GM12865 (cell line): Measurements from ENCODE around the gene SLMAP.

Experiments used
- DNase-seq: peaks from one replicate; pipeline ENCODE4 v3.0.0; 2010; ENCODE audit warnings: low read depth
- H3K4me3 ChIP-seq: 2 replicates; pipeline ENCODE4 v1.5.1; 2011; ENCODE audit warnings: mild to moderate bottlenecking, low read depth, low read length, control low read depth
- CTCF ChIP-seq: IDR thresholded peaks from 2 replicates; pipeline ENCODE4 v1.5.1; 2011; ENCODE audit warnings: low read length, control low read depth, low read depth, inconsistent platforms; ENCODE audit not compliant: insufficient read depth; ENCODE audit errors: missing control alignments

The SLMAP gene

GRCh38 chr3:57927166-57927565 is 171.1 kb downstream of the SLMAP start:
- no peak for TF ChIP-seq CTCF
- no peak overlapping the region for H3K4me3 ChIP-seq
- no peak for DNase-seq

GRCh38 chr3:57927916-57928315 is 171.8 kb downstream of the SLMAP start:
- H3K4me3 ChIP-seq = no peak overlapping the region
- no peak for TF ChIP-seq CTCF
- no peak for DNase-seq

- no peak overlapping the region for H3K4me3 ChIP-seq
- no peak for TF ChIP-seq CTCF
- DNase-seq = no peak
Observed at GRCh38 chr3:57928511-57928910, 172.4 kb downstream of the SLMAP start.

GRCh38 chr3:57929988-57930387 is 173.9 kb downstream of the SLMAP start:
- no peak overlapping the region for H3K4me3 ChIP-seq
- no peak for DNase-seq
- TF ChIP-seq CTCF = no peak

- DNase-seq = no peak
- H3K4me3 ChIP-seq = no peak overlapping the region
- TF ChIP-seq CTCF = no peak
Observed at GRCh38 chr3:57933602-57934001, 177.5 kb downstream of the SLMAP start.

- H3K4me3 ChIP-seq = no peak overlapping the region
- no peak for DNase-seq
- no peak for TF ChIP-seq CTCF
Observed at GRCh38 chr3:57934373-57934772, 178.3 kb downstream of the SLMAP start.

- no peak for TF ChIP-seq CTCF
- DNase-seq = no peak
- H3K4me3 ChIP-seq = no peak overlapping the region
Observed at GRCh38 chr3:57935539-57935938, 179.4 kb downstream of the SLMAP start.
